Bronchial epithelial cell (primary cell): ENCODE measurements around the gene C17orf67. TPM values are rescaled to one million over a fixed set of nuclear protein-coding genes. Genes with fewer than 3 reads are reported as not detected.

Experiments used
- DNase-seq: peaks from one replicate; pipeline ENCODE4 v3.0.0-alpha.2; 2010; ENCODE audit warnings: low read depth
- FAIRE-seq: peaks from 2 replicates; lab custom pipeline; 2011; peaks lifted over from hg19 to GRCh38; lab: Jason Lieb, UNC
- H3K27me3 ChIP-seq: 2 replicates; pipeline ENCODE4 v1.5.1; 2011; ENCODE audit warnings: low read length; ENCODE audit not compliant: control insufficient read depth, insufficient read depth
- H3K36me3 ChIP-seq: 2 replicates; pipeline ENCODE4 v1.5.1; 2011; ENCODE audit warnings: low read length; ENCODE audit not compliant: control insufficient read depth, insufficient read depth
- H3K4me3 ChIP-seq: 2 replicates; pipeline ENCODE4 v1.5.1; 2011; ENCODE audit warnings: mild to moderate bottlenecking, low read depth, low read length, control low read depth
- total RNA-seq: library from RNA; depleted of rRNA; stranded (reverse); fragments of >200 nt; gene quantifications from 2 replicates; pipeline ENCODE4 v1.2.1, GENCODE V29; 2014
- TF ChIP-seq, protein P1 (sequence below): IDR thresholded peaks from 2 replicates; pipeline ENCODE4 v1.5.1; 2011; ENCODE audit warnings: mild to moderate bottlenecking, moderate library complexity, low read length, control low read depth, inconsistent platforms; ENCODE audit not compliant: insufficient read depth, severe bottlenecking

Gene C17orf67
- total RNA-seq, 1 donor from 2014 or later, result 0.26 TPM

- FAIRE-seq (no peak), DNase-seq (no peak)
- Histone ChIP-seq H3K4me3 (no peak overlapping the region), H3K27me3 (no peaks in the 10 kb centered on the region), H3K36me3 (peaks cover 1% of the 10 kb centered on the region)
- TF ChIP-seq, protein P1, sequence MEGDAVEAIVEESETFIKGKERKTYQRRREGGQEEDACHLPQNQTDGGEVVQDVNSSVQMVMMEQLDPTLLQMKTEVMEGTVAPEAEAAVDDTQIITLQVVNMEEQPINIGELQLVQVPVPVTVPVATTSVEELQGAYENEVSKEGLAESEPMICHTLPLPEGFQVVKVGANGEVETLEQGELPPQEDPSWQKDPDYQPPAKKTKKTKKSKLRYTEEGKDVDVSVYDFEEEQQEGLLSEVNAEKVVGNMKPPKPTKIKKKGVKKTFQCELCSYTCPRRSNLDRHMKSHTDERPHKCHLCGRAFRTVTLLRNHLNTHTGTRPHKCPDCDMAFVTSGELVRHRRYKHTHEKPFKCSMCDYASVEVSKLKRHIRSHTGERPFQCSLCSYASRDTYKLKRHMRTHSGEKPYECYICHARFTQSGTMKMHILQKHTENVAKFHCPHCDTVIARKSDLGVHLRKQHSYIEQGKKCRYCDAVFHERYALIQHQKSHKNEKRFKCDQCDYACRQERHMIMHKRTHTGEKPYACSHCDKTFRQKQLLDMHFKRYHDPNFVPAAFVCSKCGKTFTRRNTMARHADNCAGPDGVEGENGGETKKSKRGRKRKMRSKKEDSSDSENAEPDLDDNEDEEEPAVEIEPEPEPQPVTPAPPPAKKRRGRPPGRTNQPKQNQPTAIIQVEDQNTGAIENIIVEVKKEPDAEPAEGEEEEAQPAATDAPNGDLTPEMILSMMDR, result no peak
Measured at GRCh38 chr17:56845934-56846333, 12.2 kb upstream of the C17orf67 start.

- TF ChIP-seq, protein P1, result no peak
- no peak for FAIRE-seq
Measured at GRCh38 chr17:56842577-56842976, 8.9 kb upstream of the C17orf67 start.

GRCh38 chr17:56838687-56839086 lies 5.0 kb upstream of the C17orf67 start:
- no peak for FAIRE-seq
- no peak for DNase-seq
- Histone ChIP-seq H3K4me3 (no peak overlapping the region), H3K36me3 (no peaks in the 10 kb centered on the region), H3K27me3 (no peaks in the 10 kb centered on the region)
- TF ChIP-seq, protein P1, result no peak

More at GRCh38 chr17:56842577-56842976, 8.9 kb upstream of the C17orf67 start:
- no peak overlapping the region for H3K4me3 ChIP-seq
- H3K36me3 ChIP-seq, result no peaks in the 10 kb centered on the region
- no peaks in the 10 kb centered on the region for H3K27me3 ChIP-seq
- no peak for DNase-seq

- no peaks in the 10 kb centered on the region for H3K36me3 ChIP-seq
- no peaks in the 10 kb centered on the region for H3K27me3 ChIP-seq
- H3K4me3 ChIP-seq, result peak overlapping the region; percentile 82
- TF ChIP-seq, protein P1, result no peak
- FAIRE-seq, result no peak
- no peak for DNase-seq
Measured at GRCh38 chr17:56835264-56835585, 1.5 kb upstream of the C17orf67 start.

DNA sequence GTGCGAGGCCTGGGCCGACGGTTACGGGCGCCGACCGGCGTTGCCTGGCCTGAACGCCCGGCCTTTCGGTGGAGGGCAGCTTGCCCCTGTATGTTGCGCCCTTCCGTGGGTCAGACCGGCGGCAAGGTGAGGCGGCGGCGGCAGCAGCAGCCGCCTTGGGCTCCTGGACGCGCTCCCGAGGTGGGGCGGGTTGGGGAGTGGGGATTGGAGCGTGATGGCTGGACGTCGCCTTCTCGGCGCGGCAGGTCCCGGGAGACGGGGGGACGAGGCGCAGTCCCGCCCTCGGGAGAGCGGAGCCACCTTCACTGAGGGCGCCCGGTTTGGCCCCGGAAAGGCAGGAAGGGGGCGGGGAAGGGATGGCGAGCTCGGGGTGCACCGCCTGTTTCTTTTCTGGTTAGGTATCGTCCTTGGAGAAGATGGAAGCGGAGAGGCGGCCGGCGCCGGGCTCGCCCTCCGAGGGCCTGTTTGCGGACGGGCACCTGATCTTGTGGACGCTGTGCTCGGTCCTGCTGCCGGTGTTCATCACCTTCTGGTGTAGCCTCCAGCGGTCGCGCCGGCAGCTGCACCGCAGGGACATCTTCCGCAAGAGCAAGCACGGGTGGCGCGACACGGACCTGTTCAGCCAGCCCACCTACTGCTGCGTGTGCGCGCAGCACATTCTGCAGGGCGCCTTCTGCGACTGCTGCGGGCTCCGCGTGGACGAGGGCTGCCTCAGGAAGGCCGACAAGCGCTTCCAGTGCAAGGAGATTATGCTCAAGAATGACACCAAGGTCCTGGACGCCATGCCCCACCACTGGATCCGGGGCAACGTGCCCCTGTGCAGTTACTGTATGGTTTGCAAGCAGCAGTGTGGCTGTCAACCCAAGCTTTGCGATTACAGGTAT lies 902 bp upstream of the C17orf67 start:
- TF ChIP-seq, protein P1, result no peak
- peak; percentile 26 for DNase-seq
- no peak for FAIRE-seq
- Histone ChIP-seq H3K36me3 (no peaks in the 10 kb centered on the region), H3K4me3 (peak overlapping the region; percentile 82), H3K27me3 (no peaks in the 10 kb centered on the region)
